A673 (cell line): ENCODE data around the gene LRRC15.

Experiments
- CTCF ChIP-seq: fragments of 300-800, 200-600 bp; sonication (generic); conservative IDR thresholded peaks from 2 replicates; pipeline ENCODE4 v1.5.1; 2017; ENCODE audit warnings: low read depth, mild to moderate bottlenecking, antibody characterized with exemption, low read length, moderate library complexity, mixed read lengths
- EZH2 ChIP-seq: fragments of 200-600 bp; sonication (generic); IDR thresholded peaks from 2 replicates; pipeline ENCODE4 v1.6.1; 2017; ENCODE audit warnings: borderline replicate concordance, low read depth, mild to moderate bottlenecking, mixed read lengths, antibody characterized with exemption, low read length; ENCODE audit not compliant: poor library complexity, severe bottlenecking

GRCh38 chr3:194346621-194347020, 22.9 kb downstream of the LRRC15 start:
- no peak for TF ChIP-seq EZH2
- no peak for TF ChIP-seq CTCF
